NCI-H1436 treated with DMSO at 0.1 percent for 48 hours (cell line): ENCODE measurements around the gene CYBRD1.

Source experiments
- DNase-seq: peaks from one replicate; lab custom pipeline; 2025; lab: John Stamatoyannopoulos, UW

The CYBRD1 gene

GRCh38 chr2:171602352-171602751, 80.1 kb downstream of the CYBRD1 start:
- DNase-seq: no peak
